Measurements from ENCODE around the gene EFCAB11. TPM values are rescaled to one million over a fixed set of nuclear protein-coding genes. Genes with fewer than 3 reads are reported as not detected.

The EFCAB11 gene
- total and polyA plus RNA-seq, 9 of the 15 experiments (the other 6 are each of a cell fraction or from before 2014, with no cell fraction given) = 13.4 to 37.9 (median 17.4) TPM

- Histone ChIP-seq H4K20me1 (replicated peaks; ENCODE audit: control insufficient read depth, insufficient read depth, low read length) (no peaks in the 10 kb centered on the region), H3K27me3 (ENCODE audit: control insufficient read depth in 2 of 2, insufficient read depth in 2 of 2, low read length in 2 of 2) (peaks cover 0 to 8% of the 10 kb centered on the region in 2 experiments; a peak in 1 of 5 replicates), H3K9me3 (replicated peaks; ENCODE audit: control insufficient read depth, insufficient read depth, low read depth, low read length) (no peaks in the 10 kb centered on the region), H3K9me1 (ENCODE audit: control insufficient read depth, insufficient read depth, low read length) (no peaks in the 10 kb centered on the region), H3K4me3 (no peak overlapping the region), H2AFZ (ENCODE audit: low read depth, low read length) (no peak overlapping the region), H3K36me3 (ENCODE audit: control insufficient read depth, insufficient read depth, low read length) (no peaks in the 10 kb centered on the region), H3K79me2 (ENCODE audit: control insufficient read depth, insufficient read depth, low read length) (no peaks in the 10 kb centered on the region), H3K9ac (ENCODE audit: insufficient read depth in 1 of 2, low read depth in 2 of 2, low read length in 2 of 2) (no peak overlapping the region), H3K4me2 (ENCODE audit: insufficient read depth, low read length) (no peak overlapping the region), H3K4me1 (replicated peaks in 1 of 2; ENCODE audit: control insufficient read depth in 2 of 2, insufficient read depth in 2 of 2, low read length in 2 of 2) (no peaks in the 10 kb centered on the region), H3K27ac (ENCODE audit: extremely low read depth, low read depth, low read length) (no peak overlapping the region)
- intact Hi-C loops (cut with micrococcal nuclease) (no loop called here), in situ Hi-C loops (cut with MboI) (no loop called here)
- ChIA-PET CTCF (ENCODE audit: low intra/inter-chr PET ratio) (no interaction called here), POLR2A (no interaction called here)
- TF ChIP-seq MTA3 (IDR thresholded peaks at IDR 0.05; ENCODE audit: borderline replicate concordance) = no peak
- TF ChIP-seq GABPA (tag; conservative IDR thresholded peaks at IDR 0.05; ENCODE audit: low read depth) = no peak
- no peak for TF ChIP-seq ZKSCAN8 (CRISPR knock-in tag; IDR thresholded peaks at IDR 0.05)
- no peak for TF ChIP-seq NFXL1 (CRISPR knock-in tag; IDR thresholded peaks at IDR 0.05)
- TF ChIP-seq KAT7 (CRISPR knock-in tag; IDR thresholded peaks at IDR 0.05; ENCODE audit: borderline replicate concordance) = no peak
- TF ChIP-seq SNRNP70 (optimal IDR thresholded peaks at IDR 0.05; ENCODE audit: low read depth, low read length) = no peak
- no peak for DNase-seq (ENCODE audit: extremely low read depth in 1 of 4, low spot score in 3 of 4)
- no peak for FAIRE-seq
- no peak for ATAC-seq
- no TSS peak for BruUV-seq (replicated peaks)
- 0% methylated on average over 2 of the region's 4 CpGs for WGBS (ENCODE audit: insufficient coverage, low coverage, missing lambda C conversion rate)
Observed at GRCh38 chr14:89781046-89781445, 173.5 kb downstream of the EFCAB11 start.

GRCh38 chr14:89779707-89780106, 174.8 kb downstream of the EFCAB11 start:
- H3K4me1 ChIP-seq (replicated peaks in 1 of 2; ENCODE audit: control insufficient read depth in 2 of 2, insufficient read depth in 2 of 2, low read length in 2 of 2) = no peaks in the 10 kb centered on the region
- no peaks in the 10 kb centered on the region for H3K9me3 ChIP-seq (replicated peaks; ENCODE audit: control insufficient read depth, insufficient read depth, low read depth, low read length)
- peaks cover 0 to 8% of the 10 kb centered on the region in 2 experiments; a peak in 1 of 5 replicates for H3K27me3 ChIP-seq (ENCODE audit: control insufficient read depth in 2 of 2, insufficient read depth in 2 of 2, low read length in 2 of 2)
- ChIA-PET CTCF (ENCODE audit: low intra/inter-chr PET ratio) (interaction anchor here (0.6 kb wide), 1 partner anchor 136 kb away, joined by 3 read pairs; no protein-coding TSS in a partner anchor), POLR2A (no interaction called here)
- no peak overlapping the region for H3K4me2 ChIP-seq (ENCODE audit: insufficient read depth, low read length)
- H3K27ac ChIP-seq (ENCODE audit: extremely low read depth, low read depth, low read length) = no peak overlapping the region
- FAIRE-seq = no peak
- no peak overlapping the region for H2AFZ ChIP-seq (ENCODE audit: low read depth, low read length)
- no peaks in the 10 kb centered on the region for H4K20me1 ChIP-seq (replicated peaks; ENCODE audit: control insufficient read depth, insufficient read depth, low read length)
- in situ Hi-C loops (cut with MboI) = no loop called here
- no peak overlapping the region for H3K9ac ChIP-seq (ENCODE audit: insufficient read depth in 1 of 2, low read depth in 2 of 2, low read length in 2 of 2)
- no peaks in the 10 kb centered on the region for H3K36me3 ChIP-seq (ENCODE audit: control insufficient read depth, insufficient read depth, low read length)
- no TSS peak for BruUV-seq (replicated peaks)
- H3K9me1 ChIP-seq (ENCODE audit: control insufficient read depth, insufficient read depth, low read length) = no peaks in the 10 kb centered on the region
- peak in 1 of 4 experiments; percentile 9 for DNase-seq (ENCODE audit: extremely low read depth in 1 of 4, low spot score in 3 of 4)
- WGBS (ENCODE audit: insufficient coverage, low coverage, missing lambda C conversion rate) = 16% methylated on average over 4 of the region's 8 CpGs
- ATAC-seq = peak; percentile 55; the same call in 1 of the 3 replicates
- no peaks in the 10 kb centered on the region for H3K79me2 ChIP-seq (ENCODE audit: control insufficient read depth, insufficient read depth, low read length)
- H3K4me3 ChIP-seq = no peak overlapping the region
- intact Hi-C loops (cut with micrococcal nuclease) = loop anchor here (10.0 kb wide), 1 partner anchor 135 kb away; no protein-coding TSS in a partner anchor
- no peak for TF ChIP-seq ZNF778 (CRISPR knock-in tag; IDR thresholded peaks at IDR 0.05)
- TF ChIP-seq RAD21 (CRISPR knock-in tag; conservative IDR thresholded peaks at IDR 0.05 in 1 of 2, IDR thresholded peaks at IDR 0.05 in 1 of 2) = peak in 1 of 2 experiments; percentile 17; a peak in 1 of 4 replicates
- TF ChIP-seq CTCF (IDR thresholded peaks at IDR 0.05 in 2 of 3, conservative IDR thresholded peaks at IDR 0.05 in 1 of 3; ENCODE audit: insufficient read depth in 2 of 3, low read depth in 1 of 3, low read length in 3 of 3) = peak in 1 of 3 experiments; percentile 21; a peak in 1 of 6 replicates
- no peak for TF ChIP-seq ZNF280A (IDR thresholded peaks at IDR 0.05; ENCODE audit: low read depth, partially characterized antibody)
